PC-9 (cell line): Measurements from ENCODE around the gene SPDYE16.

ENCODE experiments used
- EZH2 ChIP-seq: fragments of 200-600 bp; sonication (generic); IDR thresholded peaks from 2 replicates; pipeline ENCODE4 v1.8.0; 2017; ENCODE audit warnings: antibody characterized with exemption, low read depth
- TF ChIP-seq, protein P1 (sequence below): fragments of 200-600 bp; sonication (generic); conservative IDR thresholded peaks from 2 replicates; pipeline ENCODE4 v1.6.1; 2017; ENCODE audit warnings: mixed run types, antibody characterized with exemption, mild to moderate bottlenecking, moderate library complexity

DNA sequence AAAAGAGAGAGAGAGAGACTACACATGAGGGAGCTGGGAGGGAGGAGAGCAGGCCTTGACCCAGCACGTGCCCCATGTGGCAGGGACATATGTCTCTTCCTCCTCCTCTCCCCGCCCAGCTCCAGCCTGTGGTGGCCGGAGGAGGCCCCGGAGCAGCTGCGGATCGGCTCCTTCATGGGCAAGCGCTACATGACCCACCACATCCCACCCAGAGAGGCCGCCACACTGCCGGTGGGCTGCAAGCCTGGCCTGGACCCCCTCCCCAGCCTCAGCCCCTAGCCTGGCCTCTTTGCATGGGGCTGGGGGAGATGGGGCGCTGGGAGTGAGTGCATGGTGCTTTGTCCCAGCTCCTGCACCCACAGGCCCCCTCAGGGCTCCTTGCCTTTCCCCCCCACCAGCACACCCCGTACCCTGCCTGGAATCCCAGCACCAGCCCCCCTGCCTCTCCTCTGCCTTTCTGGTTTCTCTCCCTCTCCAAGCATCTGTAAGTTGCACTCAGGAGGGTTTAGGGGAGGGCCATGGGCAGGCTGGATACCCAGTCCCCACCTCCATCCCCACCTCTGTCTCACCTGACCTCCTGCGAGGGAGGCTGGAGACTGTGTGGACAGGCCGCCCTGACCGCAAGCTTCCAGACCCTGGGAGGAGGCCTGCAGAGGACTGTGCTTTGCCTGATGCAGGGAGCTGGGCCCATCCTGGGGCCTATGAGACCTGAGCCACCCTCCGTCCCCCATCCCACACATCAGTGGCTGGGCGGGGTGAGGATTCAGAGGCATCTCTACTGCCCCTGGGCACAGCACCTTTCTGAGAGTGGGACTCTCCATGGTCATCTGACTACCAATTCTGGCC, 27.9 kb downstream of the SPDYE16 start:
- TF ChIP-seq, protein P1, sequence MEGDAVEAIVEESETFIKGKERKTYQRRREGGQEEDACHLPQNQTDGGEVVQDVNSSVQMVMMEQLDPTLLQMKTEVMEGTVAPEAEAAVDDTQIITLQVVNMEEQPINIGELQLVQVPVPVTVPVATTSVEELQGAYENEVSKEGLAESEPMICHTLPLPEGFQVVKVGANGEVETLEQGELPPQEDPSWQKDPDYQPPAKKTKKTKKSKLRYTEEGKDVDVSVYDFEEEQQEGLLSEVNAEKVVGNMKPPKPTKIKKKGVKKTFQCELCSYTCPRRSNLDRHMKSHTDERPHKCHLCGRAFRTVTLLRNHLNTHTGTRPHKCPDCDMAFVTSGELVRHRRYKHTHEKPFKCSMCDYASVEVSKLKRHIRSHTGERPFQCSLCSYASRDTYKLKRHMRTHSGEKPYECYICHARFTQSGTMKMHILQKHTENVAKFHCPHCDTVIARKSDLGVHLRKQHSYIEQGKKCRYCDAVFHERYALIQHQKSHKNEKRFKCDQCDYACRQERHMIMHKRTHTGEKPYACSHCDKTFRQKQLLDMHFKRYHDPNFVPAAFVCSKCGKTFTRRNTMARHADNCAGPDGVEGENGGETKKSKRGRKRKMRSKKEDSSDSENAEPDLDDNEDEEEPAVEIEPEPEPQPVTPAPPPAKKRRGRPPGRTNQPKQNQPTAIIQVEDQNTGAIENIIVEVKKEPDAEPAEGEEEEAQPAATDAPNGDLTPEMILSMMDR: no peak
- no peak for TF ChIP-seq EZH2
